GM21528 (cell line): ENCODE measurements around the gene FCRL3.
"Not testable (repeated sequence)": the region's sequence is repeated elsewhere in the genome, so short reads cannot be mapped to it uniquely, and the experiment has no call there.

Source experiments
- ATAC-seq: cut with Tn5 transposase; IDR thresholded peaks from one replicate; pipeline ENCODE4 v1.9.1; 2021; ENCODE audit warnings: mild to moderate bottlenecking, moderate library complexity; ENCODE audit not compliant: unreplicated experiment, low FRiP score

Gene FCRL3, protein sequence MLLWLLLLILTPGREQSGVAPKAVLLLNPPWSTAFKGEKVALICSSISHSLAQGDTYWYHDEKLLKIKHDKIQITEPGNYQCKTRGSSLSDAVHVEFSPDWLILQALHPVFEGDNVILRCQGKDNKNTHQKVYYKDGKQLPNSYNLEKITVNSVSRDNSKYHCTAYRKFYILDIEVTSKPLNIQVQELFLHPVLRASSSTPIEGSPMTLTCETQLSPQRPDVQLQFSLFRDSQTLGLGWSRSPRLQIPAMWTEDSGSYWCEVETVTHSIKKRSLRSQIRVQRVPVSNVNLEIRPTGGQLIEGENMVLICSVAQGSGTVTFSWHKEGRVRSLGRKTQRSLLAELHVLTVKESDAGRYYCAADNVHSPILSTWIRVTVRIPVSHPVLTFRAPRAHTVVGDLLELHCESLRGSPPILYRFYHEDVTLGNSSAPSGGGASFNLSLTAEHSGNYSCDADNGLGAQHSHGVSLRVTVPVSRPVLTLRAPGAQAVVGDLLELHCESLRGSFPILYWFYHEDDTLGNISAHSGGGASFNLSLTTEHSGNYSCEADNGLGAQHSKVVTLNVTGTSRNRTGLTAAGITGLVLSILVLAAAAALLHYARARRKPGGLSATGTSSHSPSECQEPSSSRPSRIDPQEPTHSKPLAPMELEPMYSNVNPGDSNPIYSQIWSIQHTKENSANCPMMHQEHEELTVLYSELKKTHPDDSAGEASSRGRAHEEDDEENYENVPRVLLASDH

DNA sequence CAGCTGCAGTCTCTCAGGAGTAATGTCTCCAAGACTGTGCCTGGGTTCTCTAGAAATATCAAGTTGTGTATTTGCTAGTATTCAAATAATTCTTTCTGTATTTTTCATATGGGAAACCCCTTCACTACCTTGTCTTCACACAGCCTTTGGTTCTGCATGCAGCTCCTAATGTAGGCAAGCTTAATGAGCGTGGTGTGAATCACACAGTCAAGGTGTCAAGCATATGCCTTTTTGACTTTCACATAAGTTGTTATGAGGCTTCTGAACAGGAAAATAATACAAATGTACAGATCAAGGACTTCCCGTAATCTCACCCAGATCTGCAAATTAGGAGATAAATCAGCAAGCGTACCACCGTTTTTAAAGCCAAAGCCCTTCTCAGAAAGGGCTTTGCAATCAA lies at the start of gene FCRL3:
Gene FCRL3 (minus strand): TSS at position 38 of the 400 bp plus-strand sequence. CDS start 280 bp downstream, outside the sequence.
- no peak for ATAC-seq

DNA sequence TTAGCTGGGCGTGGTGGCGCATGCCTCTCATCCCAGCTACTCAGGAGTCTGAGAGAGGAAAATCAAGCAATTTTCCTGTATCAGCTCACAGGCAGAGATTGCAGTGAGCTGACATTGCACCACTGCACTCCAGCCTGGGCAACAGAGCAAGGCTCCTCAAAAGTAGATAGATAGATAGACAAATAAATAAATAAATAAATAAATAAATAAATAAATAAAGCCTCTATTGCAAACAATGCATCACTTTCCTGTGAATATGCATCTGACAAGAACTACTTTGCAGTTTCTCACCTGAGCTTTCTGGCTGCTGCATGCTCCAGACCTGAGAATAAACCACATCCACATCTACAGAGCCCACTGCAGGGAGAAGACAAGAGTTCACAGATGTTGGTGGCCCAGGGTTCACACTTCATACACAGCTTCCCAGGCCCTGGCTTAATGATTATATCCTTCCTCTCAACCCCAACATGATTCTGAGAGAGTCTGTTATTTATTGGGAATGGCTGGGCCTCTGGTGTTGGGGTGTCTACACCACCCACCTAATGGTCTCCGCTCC lies 47.8 kb upstream of the FCRL3 start:
- ATAC-seq = no peak

DNA sequence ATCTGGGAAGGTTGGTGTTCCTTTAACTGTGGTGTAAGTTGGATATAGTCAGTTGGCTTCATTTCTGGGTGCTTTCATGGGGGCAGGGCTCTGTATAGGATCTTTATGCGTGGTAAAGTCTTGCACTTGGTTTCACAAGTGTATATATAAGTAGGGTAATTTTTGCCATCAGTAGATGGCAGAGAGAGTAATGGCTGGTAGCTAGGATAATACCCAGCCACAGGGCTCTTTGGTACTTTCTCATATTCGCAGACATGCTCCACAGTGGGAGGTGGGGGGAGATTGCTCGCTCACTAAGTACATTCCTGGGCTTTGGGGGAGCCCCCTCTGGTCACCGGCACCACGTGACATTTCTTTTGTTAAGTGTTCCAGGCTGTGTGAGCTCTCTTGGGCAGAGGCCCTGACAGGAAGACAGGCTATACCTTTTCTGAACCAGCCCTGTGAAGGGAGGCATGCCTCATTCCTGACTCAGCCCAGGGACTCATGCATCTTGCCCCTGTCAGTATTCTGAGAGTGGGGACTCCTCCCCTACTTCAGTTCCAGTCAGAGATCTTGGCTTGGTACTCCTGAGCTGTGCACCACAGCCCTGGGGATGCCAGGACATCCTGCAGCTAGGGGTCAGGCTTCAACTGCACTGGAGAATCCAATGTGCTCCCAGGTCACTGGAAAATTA lies 38.8 kb upstream of the FCRL3 start:
- ATAC-seq = no peak

DNA sequence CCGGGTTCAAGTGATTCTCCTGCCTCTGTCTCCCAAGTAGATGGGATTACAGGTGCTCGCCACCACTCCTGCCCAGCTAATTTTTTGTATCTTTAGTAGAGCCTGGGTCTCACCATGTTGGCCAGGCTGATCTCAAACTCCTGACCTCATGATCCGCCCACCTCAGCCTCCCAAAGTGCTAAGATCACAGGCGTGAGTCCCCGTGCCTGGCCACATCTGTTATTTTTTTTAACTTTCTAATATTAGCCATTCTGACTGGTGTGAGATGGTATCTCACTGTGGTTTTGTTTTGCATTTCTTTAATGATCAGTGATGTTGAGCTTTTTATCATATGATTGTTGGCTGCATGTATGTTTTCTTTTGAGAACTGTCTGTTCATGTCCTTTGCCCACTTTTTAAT lies 35.4 kb upstream of the FCRL3 start:
- ATAC-seq = not testable (repeated sequence)

DNA sequence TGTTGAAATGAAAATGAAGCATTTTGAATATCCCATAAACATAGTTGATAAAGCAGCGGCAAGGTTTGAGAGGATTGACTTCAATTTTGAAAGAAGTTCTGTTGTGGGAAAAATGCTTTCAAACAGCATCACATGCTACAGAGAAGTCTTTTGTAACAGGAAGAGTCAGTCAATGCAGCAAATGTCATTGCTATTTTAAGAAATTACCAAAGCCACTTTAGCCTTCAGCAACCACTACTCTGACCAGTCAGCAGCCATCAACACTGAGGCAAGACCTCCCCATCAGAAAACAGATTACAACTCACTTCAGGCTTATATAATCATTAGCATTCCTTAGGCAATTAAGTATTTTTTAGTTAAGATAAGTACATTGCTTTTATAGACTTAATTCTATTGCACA lies 33.8 kb upstream of the FCRL3 start:
- no peak for ATAC-seq

DNA sequence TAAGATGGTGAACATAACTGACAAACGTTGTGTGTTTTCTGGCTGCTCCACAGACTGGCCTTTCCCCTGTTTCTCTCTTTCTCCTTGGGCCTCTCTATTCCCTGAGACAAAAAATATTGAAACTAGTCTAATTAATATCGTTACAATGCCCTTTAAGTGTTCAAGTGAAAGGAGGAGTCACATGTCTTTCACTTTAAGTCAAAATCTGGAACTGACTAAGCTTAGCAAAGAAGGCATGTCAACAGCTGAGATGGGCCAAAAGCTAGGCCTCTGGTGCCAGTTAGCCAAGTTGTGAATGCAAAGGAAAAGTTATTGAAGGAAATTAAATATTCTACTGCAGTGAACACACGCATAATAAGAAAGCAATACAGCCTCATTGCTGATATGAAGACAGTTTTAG lies 32.2 kb upstream of the FCRL3 start:
- no peak for ATAC-seq

DNA sequence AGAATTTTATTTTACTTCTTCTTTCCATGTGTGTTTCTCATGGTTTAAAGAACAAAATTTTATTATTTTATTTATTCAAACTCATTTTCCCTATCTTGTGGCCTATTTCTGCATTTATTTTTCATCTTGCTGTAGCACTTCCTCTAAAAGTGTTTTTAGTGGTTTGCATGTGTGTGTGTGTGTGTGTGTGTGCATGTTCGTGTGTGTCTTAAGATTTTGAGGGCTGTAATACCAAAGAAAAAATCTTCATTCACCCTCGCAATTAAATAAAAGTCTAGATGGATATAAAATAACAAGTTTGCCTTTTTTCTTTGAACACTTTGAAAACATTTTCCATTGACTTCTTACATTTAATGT lies 24.6 kb upstream of the FCRL3 start:
- ATAC-seq = no peak

DNA sequence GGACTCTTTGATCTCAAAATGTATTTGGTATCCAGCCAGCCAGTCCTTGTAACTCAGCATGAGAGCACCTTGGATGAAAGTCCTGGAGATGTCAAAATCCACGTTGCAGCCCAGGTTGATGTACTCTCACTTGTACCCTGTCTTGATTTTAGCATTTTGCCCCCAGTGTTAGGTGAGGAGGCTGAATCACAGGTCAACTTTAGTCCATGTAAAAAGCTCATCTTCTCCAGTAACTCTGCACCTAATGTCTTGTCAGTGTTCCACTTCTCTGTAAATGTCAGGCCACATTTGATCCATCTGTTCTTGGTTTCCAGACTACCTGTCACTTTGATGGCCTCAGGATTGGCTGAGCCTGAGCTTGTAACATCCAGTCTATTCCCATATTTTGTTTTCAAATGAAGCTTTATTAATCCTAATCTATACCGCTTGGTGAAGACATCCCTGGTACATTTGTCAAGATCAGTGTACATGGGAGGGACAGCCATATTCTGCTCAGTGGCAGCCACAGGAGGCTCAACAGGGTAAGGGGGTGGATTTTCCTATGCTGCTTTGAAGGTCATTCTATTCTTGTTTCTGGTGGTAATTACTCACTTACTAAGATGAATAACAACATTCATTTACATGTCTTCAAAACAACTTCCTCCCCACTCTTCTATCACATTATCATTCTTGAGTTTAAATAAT lies 24.1 kb upstream of the FCRL3 start:
- ATAC-seq = no peak

DNA sequence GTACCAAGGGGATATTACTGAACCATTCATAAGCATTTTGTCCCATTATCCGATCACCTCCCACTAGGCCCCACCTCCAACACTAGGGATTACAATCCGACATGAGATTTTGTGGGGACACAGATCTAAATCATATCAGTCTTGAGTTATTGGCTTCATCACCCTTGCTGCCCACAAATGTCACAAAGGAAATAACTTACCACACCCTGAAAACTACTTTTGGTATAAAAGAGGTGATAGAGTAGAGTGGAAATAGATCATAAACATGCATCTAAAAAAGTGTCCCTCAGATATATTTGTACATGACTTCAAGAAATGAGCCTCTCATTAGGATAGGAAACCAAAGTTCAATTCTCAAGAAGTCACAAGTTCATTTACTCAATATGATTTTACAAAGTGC lies 22.6 kb upstream of the FCRL3 start:
- no peak for ATAC-seq

DNA sequence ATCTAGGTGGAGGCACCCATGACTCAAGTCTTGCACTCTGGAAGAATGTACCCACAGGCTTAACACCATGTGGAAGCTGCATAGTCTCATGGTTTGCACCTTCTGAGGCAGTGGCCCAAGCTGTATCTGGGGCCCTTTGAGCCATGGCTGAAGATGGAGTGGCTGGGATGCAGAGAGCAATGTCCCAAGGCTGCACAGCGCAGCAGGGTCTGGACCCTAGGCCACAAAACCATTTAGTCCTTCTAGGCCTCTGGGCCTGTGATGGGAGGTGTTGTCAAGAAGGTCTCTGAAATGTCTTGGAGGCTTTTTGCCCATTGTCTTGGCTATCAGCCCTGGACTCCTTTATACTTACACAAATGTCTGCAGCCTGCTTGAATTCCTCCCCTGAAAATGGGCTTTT lies 21.4 kb upstream of the FCRL3 start:
- no peak for ATAC-seq

DNA sequence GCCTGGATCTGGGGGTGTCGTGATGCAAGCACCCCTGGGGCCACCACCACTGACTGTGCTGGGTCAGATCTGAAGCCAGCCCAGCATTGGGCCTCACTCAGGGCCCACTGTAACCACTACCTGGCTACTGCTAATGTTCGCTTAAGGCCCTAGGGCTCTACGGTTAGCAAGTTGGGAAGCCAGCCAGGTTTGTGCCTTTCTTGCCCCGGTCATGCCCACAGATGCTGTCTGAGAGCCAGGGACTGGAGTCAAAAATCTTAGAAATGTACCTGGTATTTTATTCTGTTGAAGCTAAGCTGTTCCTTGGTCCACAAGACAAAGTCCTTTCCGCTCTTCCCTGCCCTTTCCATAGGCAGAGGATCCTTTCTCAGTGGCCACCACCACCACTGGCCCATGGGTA lies 15.2 kb upstream of the FCRL3 start:
- ATAC-seq = no peak

DNA sequence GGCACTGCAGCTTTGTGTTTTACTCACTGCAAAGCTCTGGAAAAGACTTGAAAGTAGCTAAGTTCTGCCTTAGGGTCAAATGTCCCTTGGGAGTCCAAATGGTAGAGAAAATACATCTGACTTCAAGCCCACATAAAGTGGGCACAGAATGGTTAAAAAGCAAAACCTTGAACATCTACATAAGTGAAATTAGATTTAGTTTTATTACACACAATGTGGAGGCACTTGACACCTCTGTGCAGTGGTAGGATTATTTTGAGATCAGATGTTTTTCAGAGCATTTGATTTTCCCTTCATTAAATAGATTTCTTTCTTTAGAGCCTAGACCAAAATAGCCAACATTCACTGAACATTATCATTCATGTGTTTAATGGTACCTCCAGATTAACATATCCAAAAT lies 11.2 kb upstream of the FCRL3 start:
- ATAC-seq = no peak

DNA sequence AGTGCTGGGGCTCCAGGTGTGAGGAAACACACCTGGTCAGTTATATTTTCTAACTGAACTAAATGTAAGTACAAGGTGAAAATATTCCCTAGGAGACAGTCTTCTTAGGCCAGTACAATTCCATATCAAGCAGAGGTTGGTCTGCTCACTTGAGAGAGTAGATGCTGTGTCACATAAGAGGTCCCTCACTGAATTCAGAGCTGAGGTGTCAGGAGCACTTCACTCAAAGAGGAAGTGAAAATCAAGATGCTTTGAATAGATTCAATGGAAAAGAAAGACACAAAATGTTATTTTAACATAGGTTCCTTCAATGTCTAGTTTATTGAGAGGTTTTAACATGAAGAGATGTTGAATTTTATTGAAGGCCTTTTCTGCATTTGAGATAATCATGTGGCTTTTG lies 4.3 kb upstream of the FCRL3 start:
- ATAC-seq = no peak

DNA sequence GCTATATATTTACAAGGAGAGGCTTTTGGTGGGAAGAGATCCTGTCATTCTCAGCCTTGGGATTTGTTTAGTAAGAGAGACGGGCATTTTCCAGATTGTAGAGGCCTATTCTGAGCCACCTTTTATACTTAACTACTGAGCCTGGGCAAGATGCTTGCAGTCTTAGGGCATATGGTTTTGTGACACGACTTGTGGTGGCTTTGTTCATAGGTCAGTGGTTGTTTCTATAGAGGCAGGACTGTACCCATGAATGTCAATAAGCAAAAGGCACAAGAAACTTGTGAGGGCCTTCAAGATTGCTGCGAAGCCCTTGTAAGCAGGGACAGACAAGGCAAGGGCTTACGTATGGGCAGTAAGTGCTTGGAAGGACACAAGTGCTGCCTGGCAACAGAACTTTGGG lies 3.4 kb upstream of the FCRL3 start:
- no peak for ATAC-seq

DNA sequence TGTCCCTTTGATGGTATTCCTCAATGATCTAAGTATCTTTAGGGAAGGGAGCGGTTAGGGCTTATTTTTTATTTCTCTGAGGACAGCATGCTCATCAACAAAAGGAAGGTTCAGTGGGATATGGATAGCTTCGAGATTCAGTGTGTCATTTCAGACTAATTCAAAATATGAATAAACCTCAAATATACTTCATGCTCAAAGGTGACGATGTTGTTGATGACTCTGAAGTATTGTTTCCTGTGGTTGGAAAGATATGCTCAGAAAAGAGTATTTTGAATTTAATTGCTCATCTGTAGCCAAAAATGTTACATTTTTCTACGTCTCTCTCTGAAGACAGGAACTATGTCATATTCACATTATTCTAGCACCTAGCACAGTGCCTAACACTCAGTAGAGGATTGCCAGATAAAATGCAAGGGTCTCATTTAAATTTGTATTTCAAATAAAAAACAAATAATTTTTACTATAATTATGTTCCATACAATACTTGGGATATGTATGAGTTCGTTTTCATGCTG lies 1.8 kb upstream of the FCRL3 start:
- no peak for ATAC-seq

DNA sequence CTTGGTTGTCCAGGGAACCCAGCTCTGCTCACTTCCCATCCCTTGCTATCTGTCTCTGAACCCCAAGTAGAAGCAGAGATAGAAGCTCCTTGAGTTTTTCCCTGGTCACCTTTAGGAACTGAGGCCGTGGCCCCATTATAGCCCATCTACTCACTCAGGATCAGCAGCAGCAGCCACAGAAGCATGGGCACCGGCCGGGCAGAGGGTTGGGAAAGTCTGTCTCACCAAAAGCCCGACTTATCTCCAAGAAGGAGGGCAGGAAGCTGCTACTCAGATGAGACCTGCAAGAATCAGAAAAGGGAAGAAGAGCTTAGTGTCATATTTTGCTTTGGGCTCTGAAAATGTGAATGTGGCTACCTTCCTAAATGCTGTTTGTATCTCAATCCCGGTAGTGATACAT lies 264 bp downstream of the FCRL3 start:
- ATAC-seq = no peak

DNA sequence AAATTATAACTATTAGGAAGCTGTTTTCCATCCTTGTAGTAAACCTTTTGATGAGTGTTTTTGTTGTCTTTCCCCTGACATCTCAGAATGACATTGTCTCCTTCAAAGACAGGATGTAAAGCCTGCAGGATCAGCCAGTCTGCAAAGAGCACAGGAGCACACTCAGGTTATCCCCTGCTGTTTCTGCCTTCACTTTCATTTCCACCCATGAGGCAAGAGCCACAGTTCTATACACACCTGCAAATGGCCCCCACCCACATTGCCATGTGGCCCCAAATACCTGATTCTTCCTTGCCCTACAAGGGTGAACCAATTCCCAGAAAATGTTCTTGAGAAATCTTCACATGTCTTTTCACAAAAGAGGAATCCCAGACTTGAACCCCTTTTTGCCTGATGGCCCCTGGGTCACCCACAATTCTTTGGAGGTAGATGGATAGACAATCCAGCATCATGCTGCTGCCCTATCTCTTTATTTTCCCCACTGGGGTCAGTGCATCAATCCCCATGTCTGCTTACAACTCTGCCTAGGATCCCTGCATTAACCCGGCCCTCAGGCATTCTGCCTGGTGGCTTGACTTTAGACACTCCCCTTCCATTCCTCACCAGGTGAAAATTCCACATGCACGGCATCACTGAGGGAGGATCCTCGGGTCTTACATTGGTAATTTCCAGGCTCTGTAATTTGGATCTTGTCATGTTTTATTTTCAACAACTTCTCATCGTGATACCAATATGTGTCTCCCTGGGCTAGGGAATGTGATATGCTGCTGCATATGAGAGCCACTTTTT lies 2.6 kb downstream of the FCRL3 start:
- ATAC-seq = no peak

DNA sequence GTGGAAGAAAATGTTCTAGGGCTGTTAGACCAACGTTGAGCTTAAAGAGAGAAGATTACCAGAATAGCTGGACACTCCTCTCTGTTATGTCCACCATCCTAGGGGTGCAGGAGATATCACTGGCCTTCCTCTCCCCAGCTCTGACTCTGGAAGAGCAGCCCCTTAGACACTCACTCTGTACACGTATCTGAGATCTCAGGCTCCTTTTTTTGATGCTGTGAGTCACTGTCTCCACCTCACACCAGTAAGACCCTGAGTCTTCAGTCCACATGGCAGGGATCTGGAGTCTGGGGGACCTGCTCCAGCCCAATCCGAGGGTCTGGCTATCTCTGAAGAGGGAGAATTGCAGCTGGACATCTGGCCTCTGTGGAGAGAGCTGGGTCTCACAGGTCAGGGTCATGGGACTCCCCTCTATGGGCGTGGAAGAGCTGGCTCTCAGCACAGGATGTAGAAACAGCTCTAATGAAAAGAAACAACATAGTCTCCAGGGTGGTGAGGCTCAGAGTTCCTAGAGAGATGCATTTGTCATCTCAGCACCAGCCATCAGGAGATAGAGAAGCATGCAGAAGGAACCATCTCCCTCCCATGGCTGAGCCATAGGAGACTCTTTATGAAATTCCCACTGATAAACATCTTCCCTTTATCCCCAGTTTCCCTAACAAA lies 3.5 kb downstream of the FCRL3 start:
- no peak for ATAC-seq

DNA sequence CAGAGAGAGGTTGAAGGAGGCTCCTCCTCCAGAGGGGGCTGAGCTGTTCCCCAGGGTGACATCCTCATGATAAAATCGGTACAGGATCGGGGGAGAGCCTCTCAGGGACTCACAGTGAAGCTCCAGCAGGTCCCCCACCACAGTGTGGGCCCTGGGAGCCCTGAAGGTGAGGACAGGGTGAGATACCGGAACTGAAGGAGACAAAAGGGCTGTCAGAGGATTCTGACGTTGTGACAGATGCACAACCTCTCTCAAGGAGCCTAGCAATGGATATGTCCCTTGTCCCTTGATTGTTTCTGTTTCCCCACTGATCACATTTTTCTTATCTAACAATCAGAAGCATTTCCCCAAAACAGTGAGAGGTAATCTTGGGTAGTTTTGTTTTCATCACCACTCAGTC lies 5.2 kb downstream of the FCRL3 start:
- ATAC-seq = no peak
